ENCODE data around the gene ACO1. TPM values are rescaled to one million over a fixed set of nuclear protein-coding genes. Genes with fewer than 3 reads are reported as not detected.

Gene ACO1
- polyA plus RNA-seq, 1 donor (not counting 4 experiments of a cell fraction or from before 2014, with no cell fraction given), result 29.2 TPM

DNA sequence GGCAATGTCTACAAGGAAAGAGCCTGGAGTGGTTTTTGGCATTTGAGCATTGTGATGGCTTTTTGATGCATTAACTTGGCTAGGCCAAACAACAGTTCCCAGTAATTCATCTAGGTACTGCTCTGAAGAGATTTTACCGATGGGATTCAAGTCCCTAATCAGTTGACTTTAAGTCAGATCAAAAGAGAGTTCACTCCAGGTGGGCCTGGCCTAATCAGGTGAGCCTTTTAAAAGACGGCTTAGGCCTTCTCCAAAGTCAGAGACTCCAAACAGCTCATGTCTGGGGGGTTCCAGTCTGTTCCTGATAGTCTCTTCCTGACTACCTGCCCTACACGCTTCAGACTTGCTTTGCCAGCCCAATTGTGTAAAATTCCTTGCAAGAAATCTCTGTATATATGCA is 87.9 kb downstream of the ACO1 start:
- Histone ChIP-seq H3K9me1 (ENCODE audit: control insufficient read depth, extremely low read depth, insufficient read depth, low read length) (no peaks in the 10 kb centered on the region), H3K36me3 (ENCODE audit: control insufficient read depth in 2 of 2, extremely low read depth in 1 of 2, insufficient read depth in 2 of 2, low read length in 2 of 2) (peaks cover 0 to 31% of the 10 kb centered on the region in 2 experiments), H2AFZ (ENCODE audit: control insufficient read depth, low read length) (no peak overlapping the region), H3K4me1 (ENCODE audit: control insufficient read depth, extremely low read depth, insufficient read depth, low read length) (no peaks in the 10 kb centered on the region), H3K4me3 (ENCODE audit: control insufficient read depth in 2 of 3, extremely low read depth in 1 of 3, insufficient read depth in 2 of 3, low read depth in 1 of 3, low read length in 3 of 3) (no peak overlapping the region), H3K9me3 (ENCODE audit: control insufficient read depth, low read depth, low read length) (no peaks in the 10 kb centered on the region), H3K27ac (ENCODE audit: control insufficient read depth, insufficient read depth, low read length) (no peak overlapping the region), H3K79me2 (ENCODE audit: control insufficient read depth, insufficient read depth, low read length) (no peaks in the 10 kb centered on the region), H3K27me3 (ENCODE audit: control insufficient read depth, extremely low read depth, insufficient read depth, low read length) (no peaks in the 10 kb centered on the region), H3K9ac (ENCODE audit: control insufficient read depth, extremely low read depth, insufficient read depth, low read length) (no peak overlapping the region), H3K4me2 (ENCODE audit: control insufficient read depth, extremely low read depth, insufficient read depth, low read depth, low read length) (no peak overlapping the region), H4K20me1 (ENCODE audit: control insufficient read depth, extremely low read depth, insufficient read depth, low read length) (no peaks in the 10 kb centered on the region)
- DNase-seq (ENCODE audit: low read depth, low spot score) (no peak), FAIRE-seq (no peak)
- no peak for TF ChIP-seq EZH2 (IDR thresholded peaks at IDR 0.05; ENCODE audit: low read length)
- TF ChIP-seq, protein P1, sequence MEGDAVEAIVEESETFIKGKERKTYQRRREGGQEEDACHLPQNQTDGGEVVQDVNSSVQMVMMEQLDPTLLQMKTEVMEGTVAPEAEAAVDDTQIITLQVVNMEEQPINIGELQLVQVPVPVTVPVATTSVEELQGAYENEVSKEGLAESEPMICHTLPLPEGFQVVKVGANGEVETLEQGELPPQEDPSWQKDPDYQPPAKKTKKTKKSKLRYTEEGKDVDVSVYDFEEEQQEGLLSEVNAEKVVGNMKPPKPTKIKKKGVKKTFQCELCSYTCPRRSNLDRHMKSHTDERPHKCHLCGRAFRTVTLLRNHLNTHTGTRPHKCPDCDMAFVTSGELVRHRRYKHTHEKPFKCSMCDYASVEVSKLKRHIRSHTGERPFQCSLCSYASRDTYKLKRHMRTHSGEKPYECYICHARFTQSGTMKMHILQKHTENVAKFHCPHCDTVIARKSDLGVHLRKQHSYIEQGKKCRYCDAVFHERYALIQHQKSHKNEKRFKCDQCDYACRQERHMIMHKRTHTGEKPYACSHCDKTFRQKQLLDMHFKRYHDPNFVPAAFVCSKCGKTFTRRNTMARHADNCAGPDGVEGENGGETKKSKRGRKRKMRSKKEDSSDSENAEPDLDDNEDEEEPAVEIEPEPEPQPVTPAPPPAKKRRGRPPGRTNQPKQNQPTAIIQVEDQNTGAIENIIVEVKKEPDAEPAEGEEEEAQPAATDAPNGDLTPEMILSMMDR (optimal IDR thresholded peaks at IDR 0.05 in 1 of 3, IDR thresholded peaks at IDR 0.05 in 1 of 3, conservative IDR thresholded peaks at IDR 0.05 in 1 of 3; ENCODE audit: extremely low read depth in 1 of 3, insufficient read depth in 2 of 3, low read length in 3 of 3), result no peak
- dilution Hi-C loops (cut with MboI; ENCODE audit: extremely low pct_ligation_motif_present, low sequenced_read_pairs), result no loop called here

DNA sequence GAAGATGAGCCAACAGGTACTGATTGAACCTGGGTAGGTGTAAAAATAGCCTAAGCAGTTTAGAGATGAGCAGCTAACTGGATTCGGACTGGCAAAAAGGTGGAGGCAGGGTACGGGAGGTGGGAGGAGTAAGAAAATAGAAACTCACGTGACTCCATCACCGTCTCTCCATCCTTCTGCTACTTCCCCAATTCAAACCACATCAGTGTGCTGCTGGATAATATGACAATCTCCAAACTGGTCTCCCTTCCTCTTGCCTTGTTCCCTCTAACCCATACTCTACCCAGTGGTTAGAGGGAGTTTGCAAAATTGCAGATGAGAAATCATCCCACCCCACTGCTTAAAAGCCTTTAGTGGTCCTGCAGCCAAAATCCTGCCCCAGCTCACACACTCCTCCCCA is 98.9 kb downstream of the ACO1 start:
- no peak overlapping the region for H3K9ac ChIP-seq (ENCODE audit: control insufficient read depth, extremely low read depth, insufficient read depth, low read length)
- H2AFZ ChIP-seq (ENCODE audit: control insufficient read depth, low read length), result no peak overlapping the region
- no peaks in the 10 kb centered on the region for H4K20me1 ChIP-seq (ENCODE audit: control insufficient read depth, extremely low read depth, insufficient read depth, low read length)
- TF ChIP-seq, protein P1 (optimal IDR thresholded peaks at IDR 0.05 in 1 of 3, IDR thresholded peaks at IDR 0.05 in 1 of 3, conservative IDR thresholded peaks at IDR 0.05 in 1 of 3; ENCODE audit: extremely low read depth in 1 of 3, insufficient read depth in 2 of 3, low read length in 3 of 3), result no peak
- no peak overlapping the region for H3K27ac ChIP-seq (ENCODE audit: control insufficient read depth, insufficient read depth, low read length)
- no peak overlapping the region for H3K4me2 ChIP-seq (ENCODE audit: control insufficient read depth, extremely low read depth, insufficient read depth, low read depth, low read length)
- DNase-seq (ENCODE audit: low read depth, low spot score), result no peak
- dilution Hi-C loops (cut with MboI; ENCODE audit: extremely low pct_ligation_motif_present, low sequenced_read_pairs), result no loop called here
- H3K27me3 ChIP-seq (ENCODE audit: control insufficient read depth, extremely low read depth, insufficient read depth, low read length), result no peaks in the 10 kb centered on the region
- H3K4me3 ChIP-seq (ENCODE audit: control insufficient read depth in 2 of 3, extremely low read depth in 1 of 3, insufficient read depth in 2 of 3, low read depth in 1 of 3, low read length in 3 of 3), result no peak overlapping the region
- H3K9me3 ChIP-seq (ENCODE audit: control insufficient read depth, low read depth, low read length), result no peaks in the 10 kb centered on the region
- no peaks in the 10 kb centered on the region for H3K79me2 ChIP-seq (ENCODE audit: control insufficient read depth, insufficient read depth, low read length)
- H3K9me1 ChIP-seq (ENCODE audit: control insufficient read depth, extremely low read depth, insufficient read depth, low read length), result no peaks in the 10 kb centered on the region
- peaks cover 6% of the 10 kb centered on the region for H3K4me1 ChIP-seq (ENCODE audit: control insufficient read depth, extremely low read depth, insufficient read depth, low read length)
- H3K36me3 ChIP-seq (ENCODE audit: control insufficient read depth in 2 of 2, extremely low read depth in 1 of 2, insufficient read depth in 2 of 2, low read length in 2 of 2), result peaks cover 11 to 37% of the 10 kb centered on the region in 2 experiments
- no peak for FAIRE-seq

All from keratinocyte (primary cell).